ENCODE data around the gene AVPR1B.

The AVPR1B gene

GRCh38 chr1:206127336-206127735 is 10.1 kb upstream of the AVPR1B start:
- no peaks in the 10 kb centered on the region for H3K27me3 ChIP-seq (ENCODE audit: control insufficient read depth in 1 of 2, insufficient read depth in 2 of 2, low read length in 2 of 2)
- no peak overlapping the region for H3K9ac ChIP-seq (ENCODE audit: low read length)
- H3K9me3 ChIP-seq (ENCODE audit: low read length), result no peaks in the 10 kb centered on the region
- no peaks in the 10 kb centered on the region for H3K4me1 ChIP-seq (ENCODE audit: insufficient read depth, low read length)
- H3K36me3 ChIP-seq (ENCODE audit: insufficient read depth, low read length), result no peaks in the 10 kb centered on the region
- no peak overlapping the region for H3K4me3 ChIP-seq (ENCODE audit: low read depth in 1 of 2, low read length in 2 of 2)
- H3K27ac ChIP-seq (ENCODE audit: low read depth, low read length), result no peak overlapping the region

GRCh38 chr1:206125346-206125745 is 8.2 kb upstream of the AVPR1B start:
- Histone ChIP-seq H3K36me3 (ENCODE audit: insufficient read depth, low read length) (no peaks in the 10 kb centered on the region), H3K4me3 (ENCODE audit: low read depth in 1 of 2, low read length in 2 of 2) (no peak overlapping the region), H3K27ac (ENCODE audit: low read depth, low read length) (no peak overlapping the region), H3K9ac (ENCODE audit: low read length) (no peak overlapping the region), H3K4me1 (ENCODE audit: insufficient read depth, low read length) (no peaks in the 10 kb centered on the region), H3K27me3 (ENCODE audit: control insufficient read depth in 1 of 2, insufficient read depth in 2 of 2, low read length in 2 of 2) (no peaks in the 10 kb centered on the region), H3K9me3 (ENCODE audit: low read length) (no peaks in the 10 kb centered on the region)

GRCh38 chr1:206122686-206123085 is 5.5 kb upstream of the AVPR1B start:
- Histone ChIP-seq H3K36me3 (ENCODE audit: insufficient read depth, low read length) (no peaks in the 10 kb centered on the region), H3K27me3 (ENCODE audit: control insufficient read depth in 1 of 2, insufficient read depth in 2 of 2, low read length in 2 of 2) (peaks cover 2 to 4% of the 10 kb centered on the region in 2 donors), H3K9me3 (ENCODE audit: low read length) (no peaks in the 10 kb centered on the region), H3K4me3 (ENCODE audit: low read depth in 1 of 2, low read length in 2 of 2) (no peak overlapping the region), H3K4me1 (ENCODE audit: insufficient read depth, low read length) (no peaks in the 10 kb centered on the region), H3K9ac (ENCODE audit: low read length) (no peak overlapping the region), H3K27ac (ENCODE audit: low read depth, low read length) (no peak overlapping the region)

GRCh38 chr1:206121269-206121668 is 4.1 kb upstream of the AVPR1B start:
- H3K9me3 ChIP-seq (ENCODE audit: low read length), result no peaks in the 10 kb centered on the region
- H3K4me3 ChIP-seq (ENCODE audit: low read depth in 1 of 2, low read length in 2 of 2), result no peak overlapping the region
- H3K27ac ChIP-seq (ENCODE audit: low read depth, low read length), result no peak overlapping the region
- peaks cover 6 to 13% of the 10 kb centered on the region in 2 donors for H3K27me3 ChIP-seq (ENCODE audit: control insufficient read depth in 1 of 2, insufficient read depth in 2 of 2, low read length in 2 of 2)
- H3K36me3 ChIP-seq (ENCODE audit: insufficient read depth, low read length), result no peaks in the 10 kb centered on the region
- H3K9ac ChIP-seq (ENCODE audit: low read length), result no peak overlapping the region
- H3K4me1 ChIP-seq (ENCODE audit: insufficient read depth, low read length), result peaks cover 3% of the 10 kb centered on the region

GRCh38 chr1:206120406-206120805 is 3.2 kb upstream of the AVPR1B start:
- Histone ChIP-seq H3K9ac (ENCODE audit: low read length) (no peak overlapping the region), H3K27me3 (ENCODE audit: control insufficient read depth in 1 of 2, insufficient read depth in 2 of 2, low read length in 2 of 2) (peaks cover 6 to 15% of the 10 kb centered on the region in 2 donors), H3K36me3 (ENCODE audit: insufficient read depth, low read length) (no peaks in the 10 kb centered on the region), H3K9me3 (ENCODE audit: low read length) (no peaks in the 10 kb centered on the region), H3K27ac (ENCODE audit: low read depth, low read length) (no peak overlapping the region), H3K4me1 (ENCODE audit: insufficient read depth, low read length) (peaks cover 3% of the 10 kb centered on the region), H3K4me3 (ENCODE audit: low read depth in 1 of 2, low read length in 2 of 2) (no peak overlapping the region)

- H3K4me3 ChIP-seq (ENCODE audit: low read depth in 1 of 2, low read length in 2 of 2), result peak overlapping the region; percentile 43 to 45
- H3K9ac ChIP-seq (ENCODE audit: low read length), result no peak overlapping the region
- peaks cover 6 to 15% of the 10 kb centered on the region in 2 donors for H3K27me3 ChIP-seq (ENCODE audit: control insufficient read depth in 1 of 2, insufficient read depth in 2 of 2, low read length in 2 of 2)
- H3K36me3 ChIP-seq (ENCODE audit: insufficient read depth, low read length), result no peaks in the 10 kb centered on the region
- peaks cover 3% of the 10 kb centered on the region for H3K4me1 ChIP-seq (ENCODE audit: insufficient read depth, low read length)
- no peak overlapping the region for H3K27ac ChIP-seq (ENCODE audit: low read depth, low read length)
- no peaks in the 10 kb centered on the region for H3K9me3 ChIP-seq (ENCODE audit: low read length)
These were observed 376 bp downstream of the AVPR1B start for GRCh38 chr1:206116873-206117150.

- Histone ChIP-seq H3K4me1 (ENCODE audit: insufficient read depth, low read length) (peaks cover 3% of the 10 kb centered on the region), H3K4me3 (ENCODE audit: low read depth in 1 of 2, low read length in 2 of 2) (no peak overlapping the region), H3K9me3 (ENCODE audit: low read length) (no peaks in the 10 kb centered on the region), H3K36me3 (ENCODE audit: insufficient read depth, low read length) (no peaks in the 10 kb centered on the region), H3K27ac (ENCODE audit: low read depth, low read length) (no peak overlapping the region), H3K27me3 (ENCODE audit: control insufficient read depth in 1 of 2, insufficient read depth in 2 of 2, low read length in 2 of 2) (peaks cover 6 to 15% of the 10 kb centered on the region in 2 donors), H3K9ac (ENCODE audit: low read length) (no peak overlapping the region)
These were observed 856 bp downstream of the AVPR1B start for GRCh38 chr1:206116191-206116872.

GRCh38 chr1:206115791-206116190 is 1.4 kb downstream of the AVPR1B start:
- Histone ChIP-seq H3K4me1 (ENCODE audit: insufficient read depth, low read length) (peaks cover 3% of the 10 kb centered on the region), H3K4me3 (ENCODE audit: low read depth in 1 of 2, low read length in 2 of 2) (no peak overlapping the region), H3K27ac (ENCODE audit: low read depth, low read length) (no peak overlapping the region), H3K9ac (ENCODE audit: low read length) (no peak overlapping the region), H3K27me3 (ENCODE audit: control insufficient read depth in 1 of 2, insufficient read depth in 2 of 2, low read length in 2 of 2) (peaks cover 6 to 15% of the 10 kb centered on the region in 2 donors), H3K9me3 (ENCODE audit: low read length) (no peaks in the 10 kb centered on the region), H3K36me3 (ENCODE audit: insufficient read depth, low read length) (no peaks in the 10 kb centered on the region)

- H3K36me3 ChIP-seq (ENCODE audit: insufficient read depth, low read length), result no peaks in the 10 kb centered on the region
- peaks cover 6 to 15% of the 10 kb centered on the region in 2 donors for H3K27me3 ChIP-seq (ENCODE audit: control insufficient read depth in 1 of 2, insufficient read depth in 2 of 2, low read length in 2 of 2)
- no peak overlapping the region for H3K9ac ChIP-seq (ENCODE audit: low read length)
- H3K4me1 ChIP-seq (ENCODE audit: insufficient read depth, low read length), result peaks cover 3% of the 10 kb centered on the region
- no peak overlapping the region for H3K4me3 ChIP-seq (ENCODE audit: low read depth in 1 of 2, low read length in 2 of 2)
- H3K9me3 ChIP-seq (ENCODE audit: low read length), result no peaks in the 10 kb centered on the region
- H3K27ac ChIP-seq (ENCODE audit: low read depth, low read length), result no peak overlapping the region
These were observed 2.2 kb downstream of the AVPR1B start for GRCh38 chr1:206114692-206115640.

- H3K27me3 ChIP-seq (ENCODE audit: control insufficient read depth in 1 of 2, insufficient read depth in 2 of 2, low read length in 2 of 2), result peaks cover 3 to 14% of the 10 kb centered on the region in 2 donors
- H3K9me3 ChIP-seq (ENCODE audit: low read length), result no peaks in the 10 kb centered on the region
- no peak overlapping the region for H3K9ac ChIP-seq (ENCODE audit: low read length)
- H3K4me1 ChIP-seq (ENCODE audit: insufficient read depth, low read length), result peaks cover 3% of the 10 kb centered on the region
- no peaks in the 10 kb centered on the region for H3K36me3 ChIP-seq (ENCODE audit: insufficient read depth, low read length)
- no peak overlapping the region for H3K27ac ChIP-seq (ENCODE audit: low read depth, low read length)
- no peak overlapping the region for H3K4me3 ChIP-seq (ENCODE audit: low read depth in 1 of 2, low read length in 2 of 2)
These were observed 4.4 kb downstream of the AVPR1B start for GRCh38 chr1:206112600-206113301.

- no peaks in the 10 kb centered on the region for H3K9me3 ChIP-seq (ENCODE audit: low read length)
- H3K27me3 ChIP-seq (ENCODE audit: control insufficient read depth in 1 of 2, insufficient read depth in 2 of 2, low read length in 2 of 2), result peaks cover 0 to 4% of the 10 kb centered on the region in 2 donors
- no peaks in the 10 kb centered on the region for H3K36me3 ChIP-seq (ENCODE audit: insufficient read depth, low read length)
- no peak overlapping the region for H3K27ac ChIP-seq (ENCODE audit: low read depth, low read length)
- no peak overlapping the region for H3K9ac ChIP-seq (ENCODE audit: low read length)
- no peaks in the 10 kb centered on the region for H3K4me1 ChIP-seq (ENCODE audit: insufficient read depth, low read length)
- H3K4me3 ChIP-seq (ENCODE audit: low read depth in 1 of 2, low read length in 2 of 2), result no peak overlapping the region
These were observed 5.8 kb downstream of the AVPR1B start for GRCh38 chr1:206111271-206111927.

Measured in muscle layer of colon (tissue), 2 donors.